HG03469 (cell line): ENCODE measurements around the gene CCDC188.

ENCODE experiments used
- ATAC-seq: cut with Tn5 transposase; IDR thresholded peaks from one replicate; pipeline ENCODE4 v1.9.1; 2021; ENCODE audit warnings: mild to moderate bottlenecking, moderate library complexity, moderate number of reproducible peaks; ENCODE audit not compliant: unreplicated experiment

The CCDC188 gene

DNA sequence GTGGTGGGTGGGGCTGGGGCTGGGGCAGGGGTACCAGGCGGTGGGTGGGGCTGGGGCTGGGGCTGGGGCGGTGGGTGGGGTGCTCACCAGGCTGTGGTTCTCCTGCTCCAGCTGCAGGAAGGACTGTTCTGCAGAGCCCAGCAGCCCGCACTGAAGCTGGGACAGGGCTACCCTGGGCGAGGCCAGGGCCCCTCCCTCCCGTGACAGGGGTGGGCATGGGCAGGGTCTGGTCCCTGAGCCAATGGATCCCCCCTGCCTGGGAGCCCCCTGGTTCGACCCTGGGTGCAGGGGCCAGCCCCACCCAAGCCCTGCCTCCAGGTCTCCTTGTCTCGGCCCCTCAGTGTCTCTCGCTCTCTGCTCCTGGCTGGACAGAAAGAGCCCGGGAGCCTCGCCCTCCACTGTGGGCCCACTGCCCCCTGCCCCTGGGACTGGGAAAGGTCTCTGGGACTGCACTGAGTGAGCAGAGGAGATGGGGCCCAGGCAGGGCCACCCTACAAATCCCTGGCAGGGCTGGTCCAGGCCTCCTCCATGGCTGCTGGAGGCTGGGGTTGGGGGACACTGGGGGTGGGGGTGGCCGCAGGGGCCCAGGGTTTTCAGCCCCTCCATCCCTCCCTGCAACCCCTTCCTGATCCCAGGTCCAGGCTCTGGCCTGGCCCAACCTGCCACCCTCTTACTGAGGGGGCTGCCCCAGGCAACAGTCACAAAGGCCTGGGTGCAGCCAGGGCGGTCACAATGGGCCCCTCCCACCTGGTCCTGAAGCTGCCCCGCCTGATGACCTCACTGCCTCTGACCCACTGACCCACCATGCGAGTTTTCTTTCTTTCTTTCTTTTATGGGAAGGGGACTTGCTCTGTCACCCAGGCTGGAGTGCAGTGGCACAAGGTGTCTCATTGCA is at the start of gene CCDC188:
CCDC188 (minus strand) TSS at position 675 of the 895 bp plus-strand sequence; CDS start at position 606, 69 bp downstream.
- ATAC-seq, result no peak

DNA sequence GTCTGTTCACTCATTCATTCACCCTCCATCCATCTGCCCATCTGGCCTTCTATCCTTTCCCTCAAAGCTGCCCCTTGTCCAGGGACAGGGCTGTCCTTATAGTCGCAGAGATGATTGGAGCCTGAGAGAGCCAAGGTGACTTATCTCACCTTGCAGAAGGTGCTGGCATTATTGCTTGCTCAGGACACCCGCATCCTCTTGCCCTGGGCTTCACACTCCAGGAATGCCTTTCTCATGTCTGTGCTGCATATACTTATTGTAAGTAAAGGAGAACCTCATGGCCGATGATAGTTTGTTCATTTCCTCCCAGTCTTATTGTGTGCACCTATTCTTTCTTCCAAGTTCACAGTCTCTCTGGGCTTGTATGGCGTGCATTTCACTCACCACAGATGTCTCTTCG is 49.1 kb upstream of the CCDC188 start:
- no peak for ATAC-seq

DNA sequence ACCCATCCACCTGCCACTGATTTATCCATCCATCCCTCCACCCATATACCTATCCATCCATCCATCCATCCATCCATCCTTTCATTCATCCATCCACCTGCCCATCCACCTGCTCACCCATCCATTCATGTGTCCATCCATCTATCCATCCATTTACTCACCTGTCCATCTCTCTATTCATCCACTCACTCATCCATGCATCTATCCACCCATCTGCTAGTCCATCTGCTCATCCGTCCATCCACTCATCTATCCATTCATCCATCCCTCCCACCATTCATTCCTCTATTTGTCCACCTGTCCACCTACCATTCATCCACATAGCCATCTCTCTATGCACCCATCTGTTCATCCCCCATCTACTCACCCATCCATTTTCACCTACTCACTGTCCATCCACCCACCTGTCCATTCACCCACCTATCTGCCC is 48.6 kb upstream of the CCDC188 start:
- no peak for ATAC-seq

DNA sequence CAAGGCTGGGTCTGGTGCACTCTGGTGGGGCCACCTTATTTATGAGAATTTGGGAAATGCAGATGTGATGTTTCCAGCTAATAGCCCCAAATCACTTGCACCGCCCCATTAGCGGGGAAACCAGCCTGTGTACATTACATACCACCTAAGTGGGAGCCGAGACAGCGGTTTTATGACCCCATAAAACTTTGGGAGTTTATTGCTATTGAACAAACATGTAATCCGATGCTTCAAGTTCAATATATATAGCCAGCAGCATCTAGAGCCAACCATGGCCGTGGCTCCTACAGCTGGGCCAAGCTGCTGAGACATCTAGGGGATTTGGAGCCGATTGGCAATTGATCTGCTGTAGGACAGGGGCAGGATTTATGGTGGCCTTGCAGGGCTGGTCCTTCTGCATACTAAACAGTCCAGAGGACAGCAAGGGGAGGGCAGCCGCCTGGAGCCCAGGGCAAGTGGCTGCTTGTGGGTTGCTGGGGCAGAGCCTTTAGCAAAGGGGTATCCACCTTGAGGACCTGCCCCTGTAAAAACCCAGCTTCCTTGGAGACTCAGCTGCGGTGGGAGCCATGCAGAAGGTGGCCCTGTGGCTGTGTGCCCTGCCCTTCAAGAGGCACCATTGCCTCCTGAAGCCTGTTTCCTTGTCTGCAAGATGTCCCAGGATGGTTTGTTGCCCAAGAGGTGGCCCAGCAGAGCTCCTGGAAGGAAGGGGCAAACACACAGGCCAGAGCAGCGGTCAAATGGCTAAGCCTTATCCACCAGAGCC is 47.9 kb upstream of the CCDC188 start:
- no peak for ATAC-seq

DNA sequence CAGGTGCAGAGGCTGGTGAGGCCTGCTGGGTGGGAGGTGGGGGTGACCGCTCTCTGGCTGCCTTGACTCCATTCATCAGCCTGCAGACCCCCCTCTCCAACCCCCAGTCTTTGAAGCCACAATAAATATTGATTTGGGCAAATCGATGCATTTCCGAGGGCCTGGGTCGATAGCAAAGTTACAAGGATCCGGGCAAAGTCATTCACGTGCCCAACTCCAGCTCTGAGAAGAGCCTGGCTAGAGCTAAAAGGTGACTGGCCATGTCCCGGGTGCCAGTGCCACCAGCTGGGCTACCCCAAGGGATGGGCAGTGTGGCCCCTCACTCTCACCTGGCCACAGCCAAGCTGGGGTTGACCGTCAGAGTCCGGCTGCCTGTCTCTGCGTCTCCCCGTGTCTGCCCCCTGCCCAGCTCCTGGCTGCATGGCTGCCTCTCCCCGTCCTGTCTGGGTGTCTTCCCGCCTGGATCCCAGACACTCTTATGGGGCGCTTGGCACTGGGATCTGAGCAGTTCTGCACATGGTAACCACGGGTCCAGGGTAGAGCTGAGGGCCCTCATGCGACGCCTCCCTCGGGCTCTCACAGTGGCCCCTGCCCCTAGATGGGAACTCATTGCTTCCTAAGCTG is 46.7 kb upstream of the CCDC188 start:
- no peak for ATAC-seq

DNA sequence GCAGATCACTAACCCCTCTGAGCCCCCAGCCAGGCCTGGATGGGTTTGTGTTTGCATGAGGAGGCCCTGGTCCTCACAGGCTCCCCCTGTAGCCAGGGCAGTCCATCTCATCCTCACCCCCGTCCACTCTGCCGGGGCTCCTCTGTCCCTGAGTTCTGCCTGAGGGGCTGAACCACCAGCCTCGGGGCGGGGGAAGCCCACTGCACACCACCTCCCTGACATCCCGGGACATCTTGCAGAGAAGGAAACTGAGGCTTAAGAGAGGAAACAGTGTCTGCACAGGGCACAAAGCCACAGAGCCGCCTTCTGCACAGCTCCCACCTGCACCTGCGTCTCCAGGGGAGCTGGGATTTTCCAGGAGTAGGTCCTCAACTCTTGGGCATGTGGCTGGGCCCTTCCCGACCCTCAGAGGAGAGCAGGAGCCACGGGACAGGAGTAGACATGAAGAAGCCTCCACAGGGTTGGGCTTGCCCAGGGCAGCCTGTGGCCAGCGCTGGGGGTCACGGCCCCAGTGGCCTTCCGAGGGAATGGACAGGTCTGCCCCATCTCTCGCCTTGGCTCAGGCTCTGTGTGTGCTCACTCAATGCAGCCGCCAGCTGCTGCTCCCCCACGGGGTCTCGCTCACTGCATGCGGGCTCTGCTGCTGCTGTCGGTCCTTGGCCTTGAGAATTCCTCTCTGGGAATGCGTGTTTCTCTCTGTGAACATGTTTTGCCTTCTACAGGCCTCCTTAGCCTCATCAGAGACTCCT is 45.4 kb upstream of the CCDC188 start:
- no peak for ATAC-seq

DNA sequence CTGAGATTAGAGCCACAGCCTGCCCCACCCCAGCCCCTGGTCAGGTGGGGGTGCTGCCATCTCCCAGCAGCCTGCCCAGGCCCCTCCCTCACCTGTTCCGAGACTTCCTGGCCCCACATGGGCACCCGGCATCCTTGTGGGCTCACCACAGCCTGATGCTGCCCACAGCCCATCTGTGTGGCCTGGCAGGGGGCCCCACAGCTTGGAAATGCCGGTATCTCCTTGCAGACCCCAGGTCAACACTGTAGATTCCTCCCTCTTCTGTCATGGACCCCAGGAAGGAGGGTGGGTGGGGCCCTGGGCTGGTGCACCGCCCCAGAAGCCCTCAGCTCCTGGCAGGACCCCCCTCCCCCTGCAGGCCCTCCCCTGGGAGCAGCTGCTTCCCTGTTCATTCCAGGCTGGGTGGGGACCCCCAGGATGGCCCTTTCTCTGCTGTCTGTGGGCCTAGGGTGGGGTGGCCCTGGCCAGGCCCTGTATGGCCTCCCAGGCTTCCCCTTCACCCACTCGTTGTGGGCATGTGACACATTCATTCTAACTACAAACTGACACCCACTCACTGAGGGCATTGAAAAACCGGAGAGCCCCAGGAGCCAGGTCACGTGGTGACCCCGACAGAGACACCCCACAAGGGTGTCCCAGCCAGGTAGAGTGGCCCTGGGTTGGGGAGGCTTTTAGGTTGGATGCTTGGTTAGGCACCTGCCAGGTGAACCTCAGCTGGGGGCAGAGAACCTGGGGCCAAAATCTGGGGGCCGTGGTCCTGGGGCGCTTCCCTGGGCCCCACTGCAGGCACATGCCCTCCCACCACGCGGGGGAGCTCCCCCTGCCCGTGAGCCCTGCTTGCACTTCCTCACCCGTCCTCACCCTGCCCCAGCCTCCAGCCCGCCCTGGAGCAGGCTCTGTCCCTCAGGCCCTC is 44.1 kb upstream of the CCDC188 start:
- ATAC-seq, result no peak

DNA sequence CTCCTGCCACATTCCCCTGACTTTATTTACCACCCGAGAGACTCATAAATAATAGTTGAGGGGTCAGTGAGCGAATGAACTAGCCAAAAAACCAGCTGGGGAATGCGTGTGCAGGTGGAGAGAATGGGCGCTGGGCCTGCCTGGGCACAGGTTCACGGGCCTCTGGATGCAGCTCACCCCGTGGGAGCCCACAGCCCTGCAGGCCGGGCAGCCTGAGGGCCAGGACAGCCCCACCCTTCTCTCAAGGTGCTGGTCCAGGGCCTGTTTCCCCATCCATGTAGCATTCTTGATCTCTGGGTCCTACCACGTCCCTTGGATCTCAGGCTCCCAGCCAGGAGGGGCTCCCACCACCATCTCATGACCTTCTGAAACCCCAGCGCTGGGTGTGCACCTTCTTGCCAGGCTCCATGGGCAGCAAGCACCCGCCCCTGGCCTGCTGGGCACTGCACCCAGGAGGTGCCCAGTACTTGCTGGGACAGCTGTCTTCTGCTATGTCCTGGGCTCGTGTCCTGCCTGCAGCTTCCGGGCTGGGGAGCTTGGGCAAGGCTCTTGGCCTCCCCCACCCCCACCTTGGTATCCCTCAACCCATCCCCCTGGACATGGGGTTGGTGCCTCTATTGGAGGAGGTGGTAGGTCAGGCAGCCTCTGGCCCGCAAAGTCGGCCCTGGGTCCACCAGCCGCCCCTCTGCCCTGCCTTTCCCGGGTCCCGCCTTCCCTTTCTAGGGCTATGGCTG is 43.1 kb upstream of the CCDC188 start:
- ATAC-seq, result no peak

DNA sequence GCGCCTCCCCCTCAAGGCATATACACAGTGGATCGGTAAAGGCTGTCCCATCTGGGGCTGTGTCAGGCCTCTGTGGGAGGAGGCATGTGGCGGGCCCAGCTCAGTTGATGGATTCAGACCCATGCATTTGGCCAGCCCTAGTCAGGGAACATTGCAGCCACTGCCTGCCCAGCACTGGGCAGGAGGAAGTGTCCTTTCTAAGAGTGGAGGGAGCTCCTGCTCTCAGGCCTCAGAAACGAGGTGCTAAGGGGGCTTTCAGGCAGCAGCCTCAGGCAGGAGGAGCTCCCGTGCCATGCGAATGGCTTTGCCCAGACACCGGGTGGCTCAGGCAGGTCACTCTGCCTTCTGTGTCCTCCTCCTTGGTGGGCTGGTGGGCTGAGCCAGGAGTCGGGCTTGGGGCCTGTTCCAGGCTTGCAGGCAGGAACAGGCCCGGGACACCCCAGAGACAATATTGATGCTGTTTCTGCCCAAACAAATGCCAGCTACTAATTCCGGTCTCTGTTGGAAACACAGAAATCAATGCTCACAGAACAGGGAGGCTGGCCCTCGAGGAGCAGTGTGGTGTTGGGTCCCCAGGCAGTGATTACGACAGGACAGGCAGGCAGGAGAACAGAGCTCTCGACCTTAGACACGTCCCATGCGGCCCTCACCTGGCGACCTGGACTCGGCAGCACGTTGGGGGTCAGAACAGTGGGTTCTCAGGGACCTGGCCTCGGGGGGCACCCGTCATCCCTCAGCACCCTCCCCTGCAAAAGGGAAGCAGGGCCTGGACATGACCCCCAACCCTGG is 42.3 kb upstream of the CCDC188 start:
- no peak for ATAC-seq

DNA sequence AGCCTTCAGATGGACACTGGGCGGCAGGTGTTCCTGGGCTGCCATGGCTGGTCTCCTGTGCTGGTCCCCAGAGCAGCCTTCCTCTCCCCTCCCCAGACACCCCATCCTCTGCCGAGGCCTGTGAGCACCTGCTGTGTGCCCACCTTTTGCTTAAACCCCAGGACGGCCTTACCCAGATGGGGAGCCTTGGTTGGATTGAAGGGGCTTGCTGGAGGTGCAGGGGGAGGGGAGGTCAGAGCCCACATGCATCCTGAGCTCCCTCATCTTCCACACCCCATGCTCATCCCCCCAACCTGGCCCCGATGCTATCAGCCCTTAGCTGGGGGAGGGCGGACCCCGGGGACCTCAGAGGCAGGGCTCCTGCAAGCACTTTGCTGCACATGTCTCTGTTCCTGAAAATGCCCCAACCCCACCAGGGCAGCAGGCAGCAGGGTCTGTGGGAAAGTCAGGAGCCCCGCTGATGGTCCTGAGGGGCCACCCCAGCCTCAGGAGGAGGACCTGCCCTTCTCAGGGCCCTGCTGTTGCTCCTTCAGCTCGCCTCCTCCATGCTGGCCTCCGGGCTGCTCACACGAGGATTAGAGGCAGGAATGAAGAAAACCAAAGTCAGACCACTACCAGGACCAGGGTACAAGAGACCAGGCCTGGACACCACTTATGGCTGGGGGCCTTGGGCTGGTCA is 41.6 kb upstream of the CCDC188 start:
- no peak for ATAC-seq

DNA sequence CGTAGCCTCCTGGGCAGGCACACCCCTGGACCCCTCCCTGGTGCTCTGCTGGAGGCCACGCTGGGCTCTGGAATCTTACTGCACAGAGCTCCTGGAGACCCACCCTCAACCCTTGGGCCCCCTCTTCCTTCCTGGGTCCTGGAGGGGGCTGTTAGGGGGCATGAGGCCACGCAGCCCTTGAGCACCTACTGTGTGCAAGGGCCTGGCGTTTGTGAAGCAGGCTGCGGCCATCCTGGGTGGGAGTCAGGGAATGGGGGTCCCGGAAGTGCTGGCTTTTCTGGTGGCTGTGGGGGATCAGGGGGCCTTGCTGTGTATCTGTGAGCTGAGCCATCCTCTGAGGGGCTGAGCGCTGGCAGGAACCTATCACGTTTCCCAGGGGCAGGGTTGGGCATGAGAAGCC is 40.9 kb upstream of the CCDC188 start:
- no peak for ATAC-seq

DNA sequence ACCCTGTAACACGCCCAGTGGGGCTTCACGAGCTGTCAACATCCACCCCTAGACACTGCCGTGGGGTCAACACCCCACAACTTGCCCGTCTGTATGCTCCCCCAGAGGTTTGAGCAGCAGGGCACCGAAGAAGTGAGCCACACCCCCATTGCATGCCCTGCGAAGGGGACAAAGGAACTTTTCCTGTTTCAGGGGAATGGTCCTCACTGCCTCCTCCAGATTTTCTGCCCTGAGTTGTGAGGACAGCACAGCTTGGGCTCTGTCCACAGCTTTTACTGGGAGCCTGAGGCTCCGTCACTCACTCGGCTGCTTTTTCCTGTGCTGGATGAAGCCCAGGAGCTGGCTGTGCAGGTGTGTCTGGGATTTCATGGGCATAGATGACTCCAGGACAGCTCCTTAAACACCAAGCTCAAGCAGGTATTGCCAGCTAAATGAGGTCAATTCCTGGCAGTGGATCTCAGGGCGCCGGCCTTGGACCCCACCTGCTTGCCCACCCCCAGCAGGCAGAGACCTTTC is 40.2 kb upstream of the CCDC188 start:
- ATAC-seq, result no peak

DNA sequence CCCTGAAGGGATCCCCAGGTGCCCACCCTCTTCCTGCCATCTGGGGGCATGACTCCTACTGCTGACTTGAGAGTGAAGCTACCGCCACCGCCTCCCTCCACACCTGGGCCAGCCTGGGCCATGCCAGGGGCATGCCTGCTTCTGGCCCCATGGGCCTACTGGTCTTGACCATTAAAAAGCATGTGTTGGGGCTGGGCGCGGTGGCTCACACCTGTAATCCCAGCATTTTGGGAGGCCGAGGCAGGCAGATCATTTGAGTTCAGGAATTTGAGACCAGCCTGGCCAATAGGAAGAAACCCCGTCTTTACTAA is 37.7 kb upstream of the CCDC188 start:
- ATAC-seq, result no peak

DNA sequence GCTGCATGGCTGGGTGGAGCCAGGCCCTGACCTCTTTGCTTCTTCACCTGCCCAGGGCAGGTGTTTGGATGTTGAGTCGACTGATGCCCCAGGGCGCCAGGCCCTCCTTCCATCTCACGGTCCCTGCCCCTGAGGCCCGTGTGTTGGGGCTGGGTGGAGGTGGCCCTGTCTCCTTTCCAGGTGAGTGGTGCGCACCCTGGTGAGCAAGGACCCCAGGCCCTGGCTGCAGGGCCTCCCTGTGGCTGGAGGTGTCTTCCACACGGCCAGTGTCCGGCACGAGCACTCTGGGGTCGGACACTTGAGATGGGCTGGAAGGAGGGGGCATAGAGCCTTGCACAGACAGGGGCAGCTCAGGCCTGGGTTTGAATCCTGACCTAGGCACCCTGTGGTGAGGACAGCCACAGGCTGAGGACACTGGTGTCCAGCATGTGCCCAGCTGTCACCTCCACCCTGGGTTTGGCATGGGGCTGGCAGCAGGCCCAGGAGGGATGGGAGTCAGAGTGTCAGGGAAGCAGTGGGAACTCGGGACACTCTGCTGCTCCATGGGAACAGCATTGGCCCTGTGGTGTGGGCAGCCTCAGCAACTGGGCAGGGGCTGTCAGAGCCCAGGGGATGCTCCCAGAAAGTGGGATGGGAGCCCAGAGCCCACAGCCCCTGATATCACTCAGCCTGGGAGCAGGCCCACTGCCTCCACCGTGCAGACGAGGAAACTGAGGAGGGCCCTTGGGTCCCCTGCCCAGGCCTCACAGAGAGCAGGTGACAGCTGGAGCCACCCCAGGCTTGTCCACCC is 37.1 kb upstream of the CCDC188 start:
- no peak for ATAC-seq

DNA sequence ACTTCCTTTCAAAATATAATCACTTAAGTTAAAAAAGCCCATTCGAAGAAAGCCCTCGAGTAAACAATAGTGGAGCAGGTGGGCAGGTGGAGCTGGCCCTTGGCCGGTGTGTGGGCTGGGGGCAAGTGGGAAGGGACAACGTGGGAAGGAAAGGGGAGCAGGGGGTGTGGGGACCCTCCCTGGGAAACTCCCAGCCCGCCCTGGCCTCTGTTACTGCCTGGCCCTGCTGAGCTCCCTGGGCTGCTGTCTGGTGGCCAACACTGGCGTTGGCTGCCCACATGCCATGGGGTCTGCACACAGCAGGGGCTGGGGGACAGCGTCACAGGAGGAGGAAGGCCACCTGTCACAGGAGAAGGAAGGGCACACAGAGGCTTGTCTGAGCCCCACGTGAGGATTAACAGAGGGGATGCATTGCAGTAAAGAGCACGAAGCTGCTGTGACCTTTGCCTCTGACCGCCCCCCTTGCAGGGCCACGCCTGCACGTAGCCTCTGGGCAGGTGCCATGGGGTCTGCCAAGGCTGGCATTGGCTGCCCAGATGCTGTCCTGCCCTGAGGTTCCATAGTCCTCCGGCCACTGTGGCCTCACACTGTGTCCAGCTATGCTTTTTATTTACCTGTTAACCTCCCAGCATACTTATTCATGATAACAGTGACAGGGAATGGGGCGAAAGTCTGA is 36.2 kb upstream of the CCDC188 start:
- ATAC-seq, result no peak

DNA sequence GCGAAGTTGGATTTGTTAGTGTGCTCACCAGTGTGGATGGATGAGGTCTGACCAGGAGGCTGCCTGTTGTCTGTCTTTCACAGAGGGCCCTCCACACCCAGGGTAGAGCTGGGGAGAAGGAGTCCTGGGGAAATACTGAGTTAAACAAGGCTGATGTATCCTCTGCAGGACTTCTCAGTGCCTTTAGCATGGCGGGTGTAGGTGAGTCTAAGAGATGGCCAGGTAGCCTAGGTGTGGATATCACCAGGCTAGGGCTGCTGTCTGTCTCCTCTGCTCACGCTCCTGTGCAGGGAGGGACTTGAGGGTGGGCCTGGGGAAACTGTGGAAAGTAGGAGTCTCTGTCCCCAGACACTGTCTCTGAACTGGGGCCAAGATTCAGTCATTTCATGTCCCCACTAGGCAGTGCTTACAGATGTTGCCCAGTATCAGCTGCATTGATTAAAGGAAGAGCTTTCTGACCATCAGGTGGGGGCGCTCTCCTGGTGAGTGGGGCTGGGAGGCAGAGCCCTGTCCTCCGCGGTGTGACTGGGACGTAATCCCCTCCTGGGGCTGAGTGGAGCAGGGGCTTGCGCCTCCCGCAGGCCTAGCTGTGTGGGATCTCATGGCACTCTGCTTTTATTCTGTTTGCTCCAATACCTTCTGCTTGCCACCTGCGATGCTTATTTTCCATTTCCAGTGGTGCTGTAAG is 35.5 kb upstream of the CCDC188 start:
- ATAC-seq, result no peak
